HepG2 (cell line): ENCODE data around the gene PTCD3. TPM values are rescaled to one million over a fixed set of nuclear protein-coding genes. Genes with fewer than 3 reads are reported as not detected.

Experiments
- ATAC-seq: fragments of 200-7000 bp; cut with Tn5 transposase; 3 replicates; pipeline ENCODE4 v1.9.1; 2020; ENCODE audit warnings: mild to moderate bottlenecking, moderate library complexity
- BruUV-seq: library from RNA; stranded (reverse); fragments of 400-500 nt; replicated peaks from 2 replicates; lab custom pipeline; 2021; lab: Mats Ljungman, UMichigan
- CTCF ChIA-PET: fragments of 300-600 bp; formaldehyde crosslinking; extraction: SDS; loops from one replicate; lab custom pipeline; 2021; ENCODE audit warnings: low total read pairs, inconsistent platforms, low intra/inter-chr PET ratio; lab: Yijun Ruan, JAX
- POLR2A ChIA-PET: fragments of 350-600 bp; sonication (Branson Sonifier 250); formaldehyde crosslinking; loops from one replicate; lab custom pipeline; 2020; ENCODE audit warnings: antibody characterized with exemption, inconsistent platforms; lab: Yijun Ruan, JAX
- DNase-seq: peaks from one replicate; pipeline ENCODE4 v3.0.0-alpha.2; 2015; ENCODE audit warnings: low spot score
- FAIRE-seq: peaks from 3 replicates; lab custom pipeline; 2011; peaks lifted over from hg19 to GRCh38; lab: Jason Lieb, UNC
- H2AFZ ChIP-seq: one replicate; pipeline ENCODE4 v1.6.1; 2011; ENCODE audit warnings: low read length, inconsistent platforms
- H3K27ac ChIP-seq: fragments of 300-600 bp; 3 replicates; pipeline ENCODE4 v1.8.0; 2011; ENCODE audit warnings: mixed run types, mild to moderate bottlenecking, mixed read lengths, low read length, inconsistent platforms; ENCODE audit not compliant: insufficient read depth; ENCODE audit errors: extremely low read length
- H3K27me3 ChIP-seq, 2 experiments: fragments of 200-600 bp in 1 of 2; 2 replicates in 1 of 2; 3 replicates in 1 of 2; pipeline versions ENCODE4 v1.6.0 to v1.8.0; 2011; ENCODE audit warnings: low read length in 2 of 2, mild to moderate bottlenecking in 2 of 2, moderate library complexity in 2 of 2, inconsistent platforms in 1 of 2; ENCODE audit not compliant: insufficient read depth in 2 of 2, control insufficient read depth in 1 of 2
- H3K36me3 ChIP-seq, 2 experiments: fragments of 200-600 bp in 1 of 2; replicated peaks in 1 of 2; 2 replicates in 1 of 2; 3 replicates in 1 of 2; pipeline versions ENCODE4 v1.5.1 to v1.8.0; 2011; ENCODE audit warnings: low read length in 2 of 2, inconsistent platforms in 1 of 2; ENCODE audit not compliant: insufficient read depth in 2 of 2, control insufficient read depth in 1 of 2
- H3K4me1 ChIP-seq: 2 replicates; pipeline ENCODE4 v1.5.1; 2012; ENCODE audit warnings: low read length, inconsistent platforms; ENCODE audit not compliant: insufficient read depth
- H3K4me2 ChIP-seq: 2 replicates; pipeline ENCODE4 v1.6.0; 2011; ENCODE audit warnings: low read depth, low read length, inconsistent platforms
- H3K4me3 ChIP-seq, 3 experiments: fragments of 200-600 bp in 1 of 3; sonication (generic), shearing (Covaris generic) in 1 of 3; replicated peaks in 1 of 3; 2 replicates each; pipeline ENCODE4 v1.5.1; 2011 to 2016; ENCODE audit warnings: low read length in 3 of 3, inconsistent platforms in 2 of 3, low read depth in 2 of 3, mild to moderate bottlenecking in 2 of 3, control low read depth in 1 of 3, mixed read lengths in 1 of 3; ENCODE audit not compliant: insufficient read depth in 1 of 3
- H3K79me2 ChIP-seq: one replicate; pipeline ENCODE4 v1.6.1; 2011; ENCODE audit warnings: low read length, inconsistent platforms; ENCODE audit not compliant: insufficient read depth
- H3K9ac ChIP-seq: 2 replicates; pipeline ENCODE4 v1.6.0; 2011; ENCODE audit warnings: mild to moderate bottlenecking, low read depth, low read length, inconsistent platforms; ENCODE audit not compliant: insufficient read depth
- H3K9me3 ChIP-seq: 2 replicates; pipeline ENCODE4 v1.5.1; 2012; ENCODE audit warnings: mild to moderate bottlenecking, low read length
- H4K20me1 ChIP-seq: 2 replicates; pipeline ENCODE4 v1.6.0; 2011; ENCODE audit warnings: inconsistent platforms, mild to moderate bottlenecking, low read length, moderate library complexity; ENCODE audit not compliant: insufficient read depth
- ARNTL ChIP-seq: sonication (generic); formaldehyde crosslinking; IDR thresholded peaks from 2 replicates; pipeline ENCODE4 v1.4.0; 2020; ENCODE audit warnings: mild to moderate bottlenecking, missing genetic modification reagents
- HDAC1 ChIP-seq: sonication (generic); formaldehyde crosslinking; IDR thresholded peaks from 2 replicates; pipeline ENCODE4 v1.5.1; 2020; ENCODE audit warnings: mild to moderate bottlenecking, missing genetic modification reagents
- HOXA9 ChIP-seq: sonication (generic); formaldehyde crosslinking; IDR thresholded peaks from 2 replicates; pipeline ENCODE4 v1.8.1; 2022; ENCODE audit warnings: missing genetic modification reagents, mild to moderate bottlenecking, moderate library complexity, borderline replicate concordance
- KAT7 ChIP-seq: IDR thresholded peaks from 2 replicates; pipeline ENCODE4 v1.6.1; 2018; ENCODE audit warnings: borderline replicate concordance, missing compliant biosample characterization
- KLF16 ChIP-seq, 2 experiments: sonication (generic) in 1 of 2; formaldehyde crosslinking in 1 of 2; IDR thresholded peaks; 2 replicates each; pipeline versions ENCODE4 v1.6.1 to v1.8.0; 2016 to 2023; ENCODE audit warnings: missing genetic modification reagents in 2 of 2, missing compliant biosample characterization in 1 of 2
- MAFK ChIP-seq, 2 experiments: IDR thresholded peaks in 1 of 2; conservative IDR thresholded peaks in 1 of 2; 2 replicates each; pipeline ENCODE4 v1.6.1; 2011; ENCODE audit warnings: improper control_type of control experiment in 2 of 2, low read length in 2 of 2
- MED1 ChIP-seq: sonication (generic); formaldehyde crosslinking; IDR thresholded peaks from 2 replicates; pipeline ENCODE4 v1.4.0; 2020; ENCODE audit warnings: missing genetic modification reagents
- NFRKB ChIP-seq: fragments of 450-650 bp; IDR thresholded peaks from 2 replicates; pipeline ENCODE4 v1.6.1; 2017
- NFYB ChIP-seq: sonication (generic); formaldehyde crosslinking; IDR thresholded peaks from 2 replicates; pipeline ENCODE4 v1.4.0; 2020; ENCODE audit warnings: missing genetic modification reagents
- RFX1 ChIP-seq: fragments of 450-650 bp; IDR thresholded peaks from 2 replicates; pipeline ENCODE4 v1.6.1; 2017
- SP4 ChIP-seq: sonication (generic); formaldehyde crosslinking; IDR thresholded peaks from 2 replicates; pipeline ENCODE4 v1.8.1; 2023; ENCODE audit warnings: mild to moderate bottlenecking, missing genetic modification reagents
- ZBTB34 ChIP-seq: sonication (generic); formaldehyde crosslinking; IDR thresholded peaks from 2 replicates; pipeline ENCODE4 v1.8.0; 2022; ENCODE audit warnings: mild to moderate bottlenecking, missing genetic modification reagents
- ZBTB42 ChIP-seq: sonication (generic); formaldehyde crosslinking; IDR thresholded peaks from 2 replicates; pipeline ENCODE4 v1.5.0; 2020; ENCODE audit warnings: mild to moderate bottlenecking, missing genetic modification reagents
- ZNF343 ChIP-seq: sonication (generic); formaldehyde crosslinking; IDR thresholded peaks from 2 replicates; pipeline ENCODE4 v1.4.0; 2020; ENCODE audit warnings: mild to moderate bottlenecking, missing genetic modification reagents
- ZNF512 ChIP-seq: sonication (generic); formaldehyde crosslinking; IDR thresholded peaks from 2 replicates; pipeline ENCODE4 v1.4.0; 2020; ENCODE audit warnings: mild to moderate bottlenecking, missing genetic modification reagents
- WGBS: methylation state at CpG from one replicate; pipeline ENCODE4 v1.1.6; 2017; ENCODE audit warnings: low lambda C conversion rate; 5-methylcytosine and 5-hydroxymethylcytosine counted together
- in situ Hi-C: cut with HindIII; loops from 2 replicates; pipeline ENCODE4 v1.10.0; 2017; ENCODE audit warnings: low pct_unique_long_range_greater_than_20kb; ENCODE audit not compliant: extremely low pct_ligation_motif_present
- intact Hi-C: fragments of 100-400 bp; cut with micrococcal nuclease; formaldehyde crosslinking; loops from one replicate; pipeline ENCODE4 v1.10.0; 2022; ENCODE audit not compliant: unreplicated experiment
- polyA plus RNA-seq, 8 experiments: library from polyadenylated mRNA; depleted of rRNA in 3 of 8; stranded (reverse) in 7 of 8; unstranded in 1 of 8; fragments of >200 nt; fragmentation: Illumina TruSeq in 4 of 8; extraction: Trizol in 4 of 8; gene quantifications; 2 replicates each; pipeline versions ENCODE4 v1.2.1 to v1.2.3, GENCODE V29; 2011 to 2016; ENCODE audit warnings: low read depth in 4 of 8, missing spikeins in 1 of 8, mixed read lengths in 1 of 8; ENCODE audit not compliant: insufficient read depth in 1 of 8
- total RNA-seq, 5 experiments: library from RNA; depleted of rRNA; stranded (reverse); fragments of >200 nt; fragmentation: Illumina TruSeq; extraction: Trizol; gene quantifications; 2 replicates each; pipeline ENCODE4 v1.2.3, GENCODE V29; 2016; ENCODE audit warnings: low read depth in 1 of 5
- TF ChIP-seq, protein P1 (sequence below): sonication (generic); formaldehyde crosslinking; conservative IDR thresholded peaks from 2 replicates; pipeline ENCODE4 v1.8.0; 2022; ENCODE audit warnings: missing genetic modification reagents

Gene PTCD3
- total and polyA plus RNA-seq, 2 of the 13 experiments (the other 11 are each of a cell fraction or from before 2014, with no cell fraction given) = 124 to 309 TPM

DNA sequence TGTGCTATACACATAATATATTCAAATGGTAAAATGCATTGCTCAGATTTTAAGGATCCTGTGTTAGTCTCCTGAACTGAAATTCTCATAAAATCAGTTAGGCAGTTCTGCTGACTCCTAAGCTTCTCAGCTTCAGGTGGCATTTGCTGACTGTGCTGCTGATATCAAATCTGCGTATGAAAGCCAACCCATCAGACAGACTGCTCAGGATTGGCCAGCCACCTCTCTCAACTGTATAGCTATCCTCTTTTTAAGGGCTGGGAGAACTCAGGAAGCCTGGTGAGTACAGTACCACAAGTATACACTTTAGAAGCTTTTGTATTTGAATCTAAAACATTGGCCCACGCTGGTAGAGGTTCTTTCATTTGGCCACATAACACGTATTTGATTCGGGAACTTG, 28.7 kb downstream of the PTCD3 start:
- no peak overlapping the region for H3K4me3 ChIP-seq
- H3K4me2 ChIP-seq = no peak overlapping the region
- no peaks in the 10 kb centered on the region for H3K9me3 ChIP-seq
- no peak for ATAC-seq
- peaks cover 53 to 97% of the 10 kb centered on the region in 2 experiments for H3K36me3 ChIP-seq
- H3K79me2 ChIP-seq = no peaks in the 10 kb centered on the region
- H3K9ac ChIP-seq = no peak overlapping the region
- FAIRE-seq = no peak
- intact Hi-C loops (no loop called here), in situ Hi-C loops (no loop called here)
- no peaks in the 10 kb centered on the region for H4K20me1 ChIP-seq
- TF ChIP-seq ZNF343 (no peak), HDAC1 (CRISPR knock-in tag) (no peak), ZNF512 (CRISPR knock-in tag) (no peak), MAFK (conservative IDR thresholded peaks at IDR 0.05 in 1 of 2, IDR thresholded peaks at IDR 0.05 in 1 of 2; ENCODE audit: low read length in 2 of 2) (peak in 1 of 2 experiments; percentile 32; a peak in 1 of 4 replicates)
- no peak overlapping the region for H3K27ac ChIP-seq
- H3K4me1 ChIP-seq = 0 out of 2 replicates have a peak, but pooled peaks cover 3% of the 10 kb centered on the region
- no peaks in the 10 kb centered on the region for H3K27me3 ChIP-seq
- CTCF ChIA-PET = no interaction called here
- 98% methylated on average over 4 of the region's 4 CpGs for WGBS
- no peak for DNase-seq
- no peak overlapping the region for H2AFZ ChIP-seq
- POLR2A ChIA-PET = interaction anchor here (0.6 kb wide), 1 partner anchor 9 kb away, joined by 4 read pairs; no protein-coding TSS in a partner anchor
- no TSS peak for BruUV-seq

GRCh38 chr2:86135653-86136052, 29.6 kb downstream of the PTCD3 start:
- FAIRE-seq = no peak
- Histone ChIP-seq H3K4me2 (no peak overlapping the region), H3K4me3 (no peak overlapping the region), H3K27ac (no peak overlapping the region), H3K36me3 (peaks cover 48 to 98% of the 10 kb centered on the region in 2 experiments), H3K9ac (no peak overlapping the region), H3K9me3 (no peaks in the 10 kb centered on the region), H2AFZ (no peak overlapping the region), H4K20me1 (no peaks in the 10 kb centered on the region), H3K79me2 (no peaks in the 10 kb centered on the region), H3K4me1 (peaks cover 13% of the 10 kb centered on the region), H3K27me3 (no peaks in the 10 kb centered on the region)
- intact Hi-C loops = no loop called here
- POLR2A ChIA-PET = no interaction called here
- CTCF ChIA-PET = no interaction called here
- 97% methylated on average over 5 of the region's 5 CpGs for WGBS
- no peak for DNase-seq
- BruUV-seq = no TSS peak
- in situ Hi-C loops = no loop called here
- no peak for ATAC-seq
- no peak for TF ChIP-seq ZBTB34 (CRISPR knock-in tag)
- TF ChIP-seq ZBTB42 (CRISPR knock-in tag) = no peak
- no peak for TF ChIP-seq ARNTL (CRISPR knock-in tag)
- no peak for TF ChIP-seq KLF16 (CRISPR knock-in tag; IDR thresholded peaks at IDR 0.05)
- TF ChIP-seq HOXA9 = no peak
- no peak for TF ChIP-seq NFYB (CRISPR knock-in tag)
- no peak for TF ChIP-seq SP4 (CRISPR knock-in tag)
- TF ChIP-seq, protein P1, sequence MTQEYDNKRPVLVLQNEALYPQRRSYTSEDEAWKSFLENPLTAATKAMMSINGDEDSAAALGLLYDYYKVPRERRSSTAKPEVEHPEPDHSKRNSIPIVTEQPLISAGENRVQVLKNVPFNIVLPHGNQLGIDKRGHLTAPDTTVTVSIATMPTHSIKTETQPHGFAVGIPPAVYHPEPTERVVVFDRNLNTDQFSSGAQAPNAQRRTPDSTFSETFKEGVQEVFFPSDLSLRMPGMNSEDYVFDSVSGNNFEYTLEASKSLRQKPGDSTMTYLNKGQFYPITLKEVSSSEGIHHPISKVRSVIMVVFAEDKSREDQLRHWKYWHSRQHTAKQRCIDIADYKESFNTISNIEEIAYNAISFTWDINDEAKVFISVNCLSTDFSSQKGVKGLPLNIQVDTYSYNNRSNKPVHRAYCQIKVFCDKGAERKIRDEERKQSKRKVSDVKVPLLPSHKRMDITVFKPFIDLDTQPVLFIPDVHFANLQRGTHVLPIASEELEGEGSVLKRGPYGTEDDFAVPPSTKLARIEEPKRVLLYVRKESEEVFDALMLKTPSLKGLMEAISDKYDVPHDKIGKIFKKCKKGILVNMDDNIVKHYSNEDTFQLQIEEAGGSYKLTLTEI (CRISPR knock-in tag) = no peak
- TF ChIP-seq KAT7 (CRISPR knock-in tag) = no peak
- TF ChIP-seq NFRKB = no peak
- no peak for TF ChIP-seq RFX1
- no peak for TF ChIP-seq MED1 (CRISPR knock-in tag)
